ENCODE data around the gene ZFAND3.
A peak's percentile ranks its signal among the peaks of the same experiment; 100 is the strongest.

ZFAND3 gene

GRCh38 chr6:38032797-38033196 is 213.3 kb downstream of the ZFAND3 start:
- no peak for TF ChIP-seq CTCF (conservative IDR thresholded peaks at IDR 0.05; ENCODE audit: low read length)
- no peak for DNase-seq (ENCODE audit: low read depth)
- H3K4me3 ChIP-seq (ENCODE audit: low read length), result no peak overlapping the region

GRCh38 chr6:38033442-38033982 is 214.0 kb downstream of the ZFAND3 start:
- DNase-seq (ENCODE audit: low read depth), result no peak
- H3K4me3 ChIP-seq (ENCODE audit: low read length), result no peak overlapping the region
- TF ChIP-seq CTCF (conservative IDR thresholded peaks at IDR 0.05; ENCODE audit: low read length), result no peak

- peak; percentile 68 for DNase-seq (ENCODE audit: low read depth)
- peak; percentile 79 for TF ChIP-seq CTCF (conservative IDR thresholded peaks at IDR 0.05; ENCODE audit: low read length)
These were observed 214.9 kb downstream of the ZFAND3 start for GRCh38 chr6:38034274-38034914.

GRCh38 chr6:38035478-38035877 is 216.0 kb downstream of the ZFAND3 start:
- no peak overlapping the region for H3K4me3 ChIP-seq (ENCODE audit: low read length)
- peak; percentile 5 for DNase-seq (ENCODE audit: low read depth)
- TF ChIP-seq CTCF (conservative IDR thresholded peaks at IDR 0.05; ENCODE audit: low read length), result no peak

More at GRCh38 chr6:38034274-38034914, 214.9 kb downstream of the ZFAND3 start:
- H3K4me3 ChIP-seq (ENCODE audit: low read length), result no peak overlapping the region

GRCh38 chr6:38039502-38039901 is 220.0 kb downstream of the ZFAND3 start:
- DNase-seq (ENCODE audit: low read depth), result no peak
- no peak overlapping the region for H3K4me3 ChIP-seq (ENCODE audit: low read length)
- TF ChIP-seq CTCF (conservative IDR thresholded peaks at IDR 0.05; ENCODE audit: low read length), result no peak

GRCh38 chr6:38040254-38040653 is 220.7 kb downstream of the ZFAND3 start:
- DNase-seq (ENCODE audit: low read depth), result no peak

More at GRCh38 chr6:38040254-38040653, 220.7 kb downstream of the ZFAND3 start:
- no peak overlapping the region for H3K4me3 ChIP-seq (ENCODE audit: low read length)
- no peak for TF ChIP-seq CTCF (conservative IDR thresholded peaks at IDR 0.05; ENCODE audit: low read length)
